Measurements from ENCODE around the gene KNTC1. TPM values are rescaled to one million over a fixed set of nuclear protein-coding genes. Genes with fewer than 3 reads are reported as not detected.

KNTC1 gene
- total RNA-seq, 1 experiment from 2014 or later = 111 TPM

DNA sequence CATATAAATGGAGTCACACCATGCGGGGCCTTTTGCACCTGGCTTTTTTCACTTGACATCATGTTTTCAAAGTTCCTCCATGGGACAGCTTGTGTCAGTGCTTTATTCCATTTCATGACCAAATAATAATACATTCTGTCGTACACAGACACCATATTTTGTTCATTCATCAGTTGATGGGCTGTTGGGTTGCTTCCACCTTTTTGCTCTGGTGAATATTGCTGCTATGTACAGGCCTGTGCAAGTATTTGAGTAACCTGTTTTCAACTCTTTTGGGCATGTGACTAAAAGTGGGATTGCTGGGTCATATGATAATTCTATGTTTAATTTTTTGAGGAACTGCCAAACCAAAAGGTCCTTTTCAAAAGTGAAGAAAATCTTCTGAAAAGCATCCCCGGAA, 129.2 kb downstream of the KNTC1 start:
- POLR2A ChIA-PET (ENCODE audit: low non-redundant PET) = no interaction called here
- CTCF ChIA-PET = no interaction called here
- H3K9me3 ChIP-seq (ENCODE audit: low read depth, low read length, poor library complexity, severe bottlenecking) = no peaks in the 10 kb centered on the region
- H3K4me1 ChIP-seq (ENCODE audit: insufficient read depth, low read length, poor library complexity, severe bottlenecking) = no peaks in the 10 kb centered on the region
- intact Hi-C loops (cut with micrococcal nuclease; ENCODE audit: unreplicated experiment) = no loop called here
- TF ChIP-seq EZH2 (IDR thresholded peaks at IDR 0.05; ENCODE audit: borderline replicate concordance, low read depth, low read length, poor library complexity, severe bottlenecking) = no peak
- TF ChIP-seq, protein P1, sequence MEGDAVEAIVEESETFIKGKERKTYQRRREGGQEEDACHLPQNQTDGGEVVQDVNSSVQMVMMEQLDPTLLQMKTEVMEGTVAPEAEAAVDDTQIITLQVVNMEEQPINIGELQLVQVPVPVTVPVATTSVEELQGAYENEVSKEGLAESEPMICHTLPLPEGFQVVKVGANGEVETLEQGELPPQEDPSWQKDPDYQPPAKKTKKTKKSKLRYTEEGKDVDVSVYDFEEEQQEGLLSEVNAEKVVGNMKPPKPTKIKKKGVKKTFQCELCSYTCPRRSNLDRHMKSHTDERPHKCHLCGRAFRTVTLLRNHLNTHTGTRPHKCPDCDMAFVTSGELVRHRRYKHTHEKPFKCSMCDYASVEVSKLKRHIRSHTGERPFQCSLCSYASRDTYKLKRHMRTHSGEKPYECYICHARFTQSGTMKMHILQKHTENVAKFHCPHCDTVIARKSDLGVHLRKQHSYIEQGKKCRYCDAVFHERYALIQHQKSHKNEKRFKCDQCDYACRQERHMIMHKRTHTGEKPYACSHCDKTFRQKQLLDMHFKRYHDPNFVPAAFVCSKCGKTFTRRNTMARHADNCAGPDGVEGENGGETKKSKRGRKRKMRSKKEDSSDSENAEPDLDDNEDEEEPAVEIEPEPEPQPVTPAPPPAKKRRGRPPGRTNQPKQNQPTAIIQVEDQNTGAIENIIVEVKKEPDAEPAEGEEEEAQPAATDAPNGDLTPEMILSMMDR (conservative IDR thresholded peaks at IDR 0.05; ENCODE audit: low read depth, low read length) = no peak
- H3K4me3 ChIP-seq (ENCODE audit: low read depth, low read length, poor library complexity, severe bottlenecking) = no peak overlapping the region
- no peaks in the 10 kb centered on the region for H3K36me3 ChIP-seq (ENCODE audit: insufficient read depth, low read length, poor library complexity, severe bottlenecking)
- no peaks in the 10 kb centered on the region for H3K27me3 ChIP-seq (replicated peaks; ENCODE audit: insufficient read depth, low read depth, low read length, poor library complexity)
- no peak for DNase-seq (ENCODE audit: low spot score)
- BruUV-seq (replicated peaks) = no TSS peak
- H3K27ac ChIP-seq (ENCODE audit: low read depth, low read length, poor library complexity, severe bottlenecking) = no peak overlapping the region

DNA sequence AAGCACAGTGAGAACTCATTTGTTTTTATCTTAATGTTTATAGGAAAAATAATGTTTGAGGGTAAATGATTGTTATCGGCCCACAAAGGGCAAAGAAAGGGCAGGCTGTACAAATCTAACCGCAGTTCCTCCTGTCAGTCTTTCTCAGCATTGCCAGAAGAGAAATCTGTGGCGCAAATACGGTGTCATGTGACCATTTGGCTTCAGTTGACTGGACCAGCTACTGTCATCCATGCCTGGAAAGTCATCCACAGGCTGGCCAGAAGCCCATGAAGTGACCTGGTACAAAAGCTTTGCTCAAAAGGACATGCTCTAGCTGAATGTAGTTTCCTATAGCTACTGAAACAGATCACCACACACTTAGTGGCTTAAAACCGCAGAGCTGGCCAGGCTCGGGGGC, 132.5 kb downstream of the KNTC1 start:
- Histone ChIP-seq H3K27ac (ENCODE audit: low read depth, low read length, poor library complexity, severe bottlenecking) (no peak overlapping the region), H3K4me3 (ENCODE audit: low read depth, low read length, poor library complexity, severe bottlenecking) (no peak overlapping the region), H3K36me3 (ENCODE audit: insufficient read depth, low read length, poor library complexity, severe bottlenecking) (no peaks in the 10 kb centered on the region), H3K4me1 (ENCODE audit: insufficient read depth, low read length, poor library complexity, severe bottlenecking) (no peaks in the 10 kb centered on the region), H3K27me3 (replicated peaks; ENCODE audit: insufficient read depth, low read depth, low read length, poor library complexity) (no peaks in the 10 kb centered on the region), H3K9me3 (ENCODE audit: low read depth, low read length, poor library complexity, severe bottlenecking) (no peaks in the 10 kb centered on the region)
- no peak for DNase-seq (ENCODE audit: low spot score)
- no TSS peak for BruUV-seq (replicated peaks)
- CTCF ChIA-PET = no interaction called here
- no peak for TF ChIP-seq EZH2 (IDR thresholded peaks at IDR 0.05; ENCODE audit: borderline replicate concordance, low read depth, low read length, poor library complexity, severe bottlenecking)
- TF ChIP-seq, protein P1 (conservative IDR thresholded peaks at IDR 0.05; ENCODE audit: low read depth, low read length) = no peak
- intact Hi-C loops (cut with micrococcal nuclease; ENCODE audit: unreplicated experiment) = no loop called here
- POLR2A ChIA-PET (ENCODE audit: low non-redundant PET) = no interaction called here

DNA sequence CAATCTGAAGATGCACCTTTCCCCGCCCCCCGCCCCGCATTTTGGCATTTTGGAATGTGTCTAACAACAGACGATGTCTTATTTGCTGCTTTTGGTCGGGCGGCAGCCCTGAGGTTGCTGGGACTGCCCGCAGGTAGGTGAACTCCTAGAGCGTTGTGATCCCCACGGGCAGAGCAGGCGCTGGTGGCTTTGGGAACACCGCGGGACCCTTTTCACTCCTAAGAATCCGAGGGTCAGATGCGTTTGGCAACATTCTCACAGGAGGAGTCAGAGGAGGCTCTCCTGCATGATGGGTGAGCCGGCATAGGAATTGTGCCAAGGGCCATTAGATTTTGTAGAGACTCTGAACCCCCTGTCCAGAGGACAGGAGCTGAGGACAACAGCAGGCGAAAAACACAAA, 134.2 kb downstream of the KNTC1 start:
- no peak overlapping the region for H3K4me3 ChIP-seq (ENCODE audit: low read depth, low read length, poor library complexity, severe bottlenecking)
- intact Hi-C loops (cut with micrococcal nuclease; ENCODE audit: unreplicated experiment) = no loop called here
- H3K27me3 ChIP-seq (replicated peaks; ENCODE audit: insufficient read depth, low read depth, low read length, poor library complexity) = no peaks in the 10 kb centered on the region
- H3K4me1 ChIP-seq (ENCODE audit: insufficient read depth, low read length, poor library complexity, severe bottlenecking) = no peaks in the 10 kb centered on the region
- no peak for DNase-seq (ENCODE audit: low spot score)
- no peaks in the 10 kb centered on the region for H3K9me3 ChIP-seq (ENCODE audit: low read depth, low read length, poor library complexity, severe bottlenecking)
- no peak overlapping the region for H3K27ac ChIP-seq (ENCODE audit: low read depth, low read length, poor library complexity, severe bottlenecking)
- CTCF ChIA-PET = no interaction called here
- no peak for TF ChIP-seq EZH2 (IDR thresholded peaks at IDR 0.05; ENCODE audit: borderline replicate concordance, low read depth, low read length, poor library complexity, severe bottlenecking)
- TF ChIP-seq, protein P1 (conservative IDR thresholded peaks at IDR 0.05; ENCODE audit: low read depth, low read length) = no peak
- no peaks in the 10 kb centered on the region for H3K36me3 ChIP-seq (ENCODE audit: insufficient read depth, low read length, poor library complexity, severe bottlenecking)
- POLR2A ChIA-PET (ENCODE audit: low non-redundant PET) = no interaction called here
- BruUV-seq (replicated peaks) = no TSS peak
